Ovary (tissue), 3 donors: ENCODE measurements around the gene GDPGP1.
A peak's percentile ranks its signal among the peaks of the same experiment; 100 is the strongest.

Experiments used
- POLR2A ChIP-seq: fragments of 450-650 bp; IDR thresholded peaks from one replicate; pipeline ENCODE4 v1.6.1; 2017; ENCODE audit warnings: antibody characterized with exemption, mild to moderate bottlenecking, moderate library complexity
- TF ChIP-seq, protein P1 (sequence below), 3 donors: fragments of 450-650 bp in 2 of 3; fragments of 200-600 bp in 1 of 3; IDR thresholded peaks; one replicate each; pipeline versions ENCODE4 v1.5.1 to v1.8.0; 2016 to 2022; ENCODE audit warnings: antibody characterized with exemption in 3 of 3, mild to moderate bottlenecking in 1 of 3
- donor health status: DM: no; HTN: no; CAD: no.

DNA sequence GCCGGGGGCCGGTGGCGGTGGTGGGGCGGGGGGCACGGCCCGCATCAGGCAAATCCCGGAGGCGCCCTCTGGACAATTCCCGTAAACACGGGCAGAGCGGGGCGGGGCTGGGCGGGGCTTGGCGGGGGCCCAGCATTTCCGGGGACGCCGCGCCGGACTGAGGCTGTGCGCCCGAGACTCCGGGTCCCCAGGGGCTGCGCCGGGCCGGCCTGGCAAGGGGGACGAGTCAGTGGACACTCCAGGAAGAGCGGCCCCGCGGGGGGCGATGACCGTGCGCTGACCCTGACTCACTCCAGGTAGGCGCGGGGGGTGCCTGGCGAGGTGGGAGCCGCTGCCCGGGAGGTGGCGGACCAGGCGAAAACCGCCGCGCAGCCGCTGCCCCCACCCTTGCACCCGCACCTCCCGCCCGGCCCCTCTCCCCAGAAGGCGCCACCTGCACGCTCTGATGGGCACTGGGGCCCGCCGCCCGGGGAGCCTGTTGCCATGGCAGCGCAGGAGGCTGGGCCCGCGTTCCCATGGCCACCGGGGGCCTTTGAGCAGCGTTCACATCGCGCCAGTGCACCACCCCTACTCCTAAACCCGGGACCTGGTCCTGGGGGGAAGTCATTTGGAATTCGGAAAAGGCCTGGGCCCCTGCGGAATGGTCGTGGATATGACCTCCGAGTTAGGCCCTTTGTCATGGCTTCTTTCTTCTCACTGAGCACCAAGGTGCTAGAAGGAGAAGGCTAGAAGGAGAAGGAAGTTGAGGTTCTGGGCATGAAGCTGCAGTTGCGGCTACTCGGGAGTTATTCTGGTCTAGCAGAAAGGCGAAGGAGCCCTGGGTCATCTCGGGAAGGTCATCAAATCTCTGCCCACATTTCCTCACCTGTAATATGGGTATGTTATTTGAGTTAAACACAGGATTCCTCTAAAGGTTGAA lies 49.0 kb upstream of the GDPGP1 start:
- TF ChIP-seq, protein P1, sequence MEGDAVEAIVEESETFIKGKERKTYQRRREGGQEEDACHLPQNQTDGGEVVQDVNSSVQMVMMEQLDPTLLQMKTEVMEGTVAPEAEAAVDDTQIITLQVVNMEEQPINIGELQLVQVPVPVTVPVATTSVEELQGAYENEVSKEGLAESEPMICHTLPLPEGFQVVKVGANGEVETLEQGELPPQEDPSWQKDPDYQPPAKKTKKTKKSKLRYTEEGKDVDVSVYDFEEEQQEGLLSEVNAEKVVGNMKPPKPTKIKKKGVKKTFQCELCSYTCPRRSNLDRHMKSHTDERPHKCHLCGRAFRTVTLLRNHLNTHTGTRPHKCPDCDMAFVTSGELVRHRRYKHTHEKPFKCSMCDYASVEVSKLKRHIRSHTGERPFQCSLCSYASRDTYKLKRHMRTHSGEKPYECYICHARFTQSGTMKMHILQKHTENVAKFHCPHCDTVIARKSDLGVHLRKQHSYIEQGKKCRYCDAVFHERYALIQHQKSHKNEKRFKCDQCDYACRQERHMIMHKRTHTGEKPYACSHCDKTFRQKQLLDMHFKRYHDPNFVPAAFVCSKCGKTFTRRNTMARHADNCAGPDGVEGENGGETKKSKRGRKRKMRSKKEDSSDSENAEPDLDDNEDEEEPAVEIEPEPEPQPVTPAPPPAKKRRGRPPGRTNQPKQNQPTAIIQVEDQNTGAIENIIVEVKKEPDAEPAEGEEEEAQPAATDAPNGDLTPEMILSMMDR (IDR thresholded peaks at IDR 0.05), result no peak
- peak; percentile 38 for TF ChIP-seq POLR2A
